ENCODE measurements around the gene CHPF.

- no peak for TF ChIP-seq CTCF (IDR thresholded peaks at IDR 0.05)
- no peak for TF ChIP-seq EP300 (IDR thresholded peaks at IDR 0.05)
- TF ChIP-seq POLR2AphosphoS5 (IDR thresholded peaks at IDR 0.05) = no peak
Observed at GRCh38 chr2:219538956-219539788, 4.4 kb downstream of the CHPF start.
